Parathyroid adenoma (tissue), 2 donors: ENCODE data around the gene PIGN.

Experiments used
- H2AFZ ChIP-seq: fragments of 300-600 bp; sonication (generic); one replicate; pipeline ENCODE4 v1.7.0; 2017; ENCODE audit warnings: antibody characterized with exemption, mild to moderate bottlenecking
- H3K27ac ChIP-seq: fragments of 300-600 bp; sonication (generic); one replicate; pipeline ENCODE4 v1.7.0; 2017
- H3K27me3 ChIP-seq: fragments of 300-600 bp; sonication (generic); one replicate; pipeline ENCODE4 v1.7.0; 2017; ENCODE audit warnings: low read length; ENCODE audit not compliant: control insufficient read depth, insufficient read depth
- H3K36me3 ChIP-seq: fragments of 300-600 bp; sonication (generic); one replicate; pipeline ENCODE4 v1.7.0; 2017; ENCODE audit warnings: low read length; ENCODE audit not compliant: control insufficient read depth, insufficient read depth
- H3K4me1 ChIP-seq: fragments of 300-600 bp; sonication (generic); one replicate; pipeline ENCODE4 v1.7.0; 2017; ENCODE audit warnings: control low read depth
- H3K4me2 ChIP-seq: fragments of 300-600 bp; sonication (generic); one replicate; pipeline ENCODE4 v1.7.0; 2017; ENCODE audit warnings: low read length
- H3K4me3 ChIP-seq: fragments of 300-600 bp; sonication (generic); one replicate; pipeline ENCODE4 v1.7.0; 2017; ENCODE audit warnings: low read depth, low read length
- H3K79me2 ChIP-seq: fragments of 300-600 bp; sonication (generic); one replicate; pipeline ENCODE4 v1.7.0; 2017; ENCODE audit warnings: control low read depth
- H3K9ac ChIP-seq: fragments of 300-600 bp; sonication (generic); one replicate; pipeline ENCODE4 v1.7.0; 2017; ENCODE audit warnings: mild to moderate bottlenecking
- H3K9me3 ChIP-seq: fragments of 300-600 bp; sonication (generic); one replicate; pipeline ENCODE4 v1.7.0; 2017; ENCODE audit warnings: low read length; ENCODE audit not compliant: control insufficient read depth
- CTCF ChIP-seq: fragments of 300-600 bp; sonication (generic); IDR thresholded peaks from one replicate; pipeline ENCODE4 v1.7.0; 2017; ENCODE audit warnings: antibody characterized with exemption, mild to moderate bottlenecking
- donor health status: primary hyperparathyroidism.

Gene PIGN

GRCh38 chr18:62164310-62164709 is 22.5 kb downstream of the PIGN start:
- TF ChIP-seq CTCF: no peak
- no peaks in the 10 kb centered on the region for H3K9me3 ChIP-seq
- H3K36me3 ChIP-seq: no peaks in the 10 kb centered on the region
- no peaks in the 10 kb centered on the region for H3K79me2 ChIP-seq
- no peak overlapping the region for H2AFZ ChIP-seq
- H3K9ac ChIP-seq: no peak overlapping the region
- H3K27ac ChIP-seq: no peak overlapping the region
- H3K4me3 ChIP-seq: no peak overlapping the region
- H3K4me1 ChIP-seq: no peaks in the 10 kb centered on the region
- no peaks in the 10 kb centered on the region for H3K27me3 ChIP-seq
- H3K4me2 ChIP-seq: no peak overlapping the region

- H3K9ac ChIP-seq: no peak overlapping the region
- no peaks in the 10 kb centered on the region for H3K27me3 ChIP-seq
- H3K27ac ChIP-seq: no peak overlapping the region
- no peak overlapping the region for H2AFZ ChIP-seq
- no peaks in the 10 kb centered on the region for H3K79me2 ChIP-seq
- H3K4me2 ChIP-seq: no peak overlapping the region
- H3K4me1 ChIP-seq: peaks cover 3% of the 10 kb centered on the region
- no peak overlapping the region for H3K4me3 ChIP-seq
- no peaks in the 10 kb centered on the region for H3K36me3 ChIP-seq
- no peaks in the 10 kb centered on the region for H3K9me3 ChIP-seq
- TF ChIP-seq CTCF: no peak
Measured at GRCh38 chr18:62157843-62158242, 29.0 kb downstream of the PIGN start.

- no peak overlapping the region for H3K4me2 ChIP-seq
- H3K4me3 ChIP-seq: no peak overlapping the region
- peaks cover 12% of the 10 kb centered on the region for H3K4me1 ChIP-seq
- H3K9ac ChIP-seq: no peak overlapping the region
- H3K36me3 ChIP-seq: no peaks in the 10 kb centered on the region
- no peaks in the 10 kb centered on the region for H3K79me2 ChIP-seq
- H3K27me3 ChIP-seq: no peaks in the 10 kb centered on the region
- no peak for TF ChIP-seq CTCF
- no peak overlapping the region for H3K27ac ChIP-seq
- no peak overlapping the region for H2AFZ ChIP-seq
- H3K9me3 ChIP-seq: no peaks in the 10 kb centered on the region
Measured at GRCh38 chr18:62152844-62153243, 34.0 kb downstream of the PIGN start.

- Histone ChIP-seq H3K79me2 (no peaks in the 10 kb centered on the region), H3K27me3 (no peaks in the 10 kb centered on the region), H2AFZ (peak overlapping the region; percentile 26), H3K27ac (peak overlapping the region; percentile 68), H3K36me3 (no peaks in the 10 kb centered on the region), H3K9me3 (no peaks in the 10 kb centered on the region), H3K4me2 (peak overlapping the region; percentile 50), H3K4me3 (no peak overlapping the region), H3K9ac (no peak overlapping the region), H3K4me1 (peaks cover 9% of the 10 kb centered on the region)
- TF ChIP-seq CTCF: no peak
Measured at GRCh38 chr18:62151068-62151771, 35.6 kb downstream of the PIGN start.

- no peak for TF ChIP-seq CTCF
- no peak overlapping the region for H3K4me2 ChIP-seq
- H3K9ac ChIP-seq: no peak overlapping the region
- H3K27me3 ChIP-seq: no peaks in the 10 kb centered on the region
- no peaks in the 10 kb centered on the region for H3K9me3 ChIP-seq
- no peak overlapping the region for H2AFZ ChIP-seq
- no peak overlapping the region for H3K4me3 ChIP-seq
- H3K36me3 ChIP-seq: no peaks in the 10 kb centered on the region
- H3K79me2 ChIP-seq: no peaks in the 10 kb centered on the region
- no peak overlapping the region for H3K27ac ChIP-seq
- no peaks in the 10 kb centered on the region for H3K4me1 ChIP-seq
Measured at GRCh38 chr18:62144338-62144737, 42.5 kb downstream of the PIGN start.
